SU-DHL-6 (cell line): ENCODE data around the gene BIN1.

Experiments
- CTCF ChIP-seq: fragments of 200-600 bp; sonication (generic); IDR thresholded peaks from one replicate; pipeline ENCODE4 v1.5.1; 2017; ENCODE audit warnings: antibody characterized with exemption, mild to moderate bottlenecking, low read length, moderate library complexity; ENCODE audit not compliant: insufficient read depth, poor library complexity, severe bottlenecking
- EZH2phosphoT487 ChIP-seq: fragments of 200-600 bp; sonication (generic), shearing (Covaris generic); conservative IDR thresholded peaks from 2 replicates; pipeline ENCODE4 v1.6.1; 2018; ENCODE audit warnings: mild to moderate bottlenecking, antibody characterized with exemption, low read length, moderate library complexity, mixed read lengths

DNA sequence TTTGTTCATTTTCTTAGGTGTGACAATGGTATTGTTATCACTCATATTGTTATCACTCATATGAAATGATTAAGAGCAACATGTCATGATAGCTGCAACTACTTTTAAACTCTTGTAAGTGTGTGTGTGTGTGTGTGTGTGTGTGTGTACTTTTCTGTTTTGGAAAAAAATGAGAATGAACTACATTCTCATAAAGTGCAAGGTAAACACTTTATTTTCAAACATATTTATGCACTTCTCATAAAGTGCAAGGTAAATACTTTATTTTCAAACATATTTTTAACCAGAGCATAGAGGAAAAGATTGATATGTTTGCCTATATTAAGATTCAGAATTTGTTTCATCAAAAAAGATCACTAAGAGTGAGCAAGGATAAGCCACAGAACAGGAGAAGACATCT is 108.5 kb downstream of the BIN1 start:
- TF ChIP-seq EZH2phosphoT487 (no peak), CTCF (no peak)
